ELF-1 (cell line): Measurements from ENCODE around the gene SNCA.

Experiments
- DNase-seq: peaks from one replicate; pipeline ENCODE4 v3.0.0-alpha.2; 2016; ENCODE audit warnings: low read depth, low spot score

The SNCA gene

GRCh38 chr4:89707467-89707866 is 129.5 kb downstream of the SNCA start:
- no peak for DNase-seq

- DNase-seq = no peak
Measured at GRCh38 chr4:89704651-89705395, 132.1 kb downstream of the SNCA start.

- no peak for DNase-seq
Measured at GRCh38 chr4:89703829-89704590, 133.0 kb downstream of the SNCA start.

GRCh38 chr4:89700766-89701423 is 136.1 kb downstream of the SNCA start:
- no peak for DNase-seq

- DNase-seq = no peak
Measured at GRCh38 chr4:89685690-89686089, 151.3 kb downstream of the SNCA start.

GRCh38 chr4:89685277-89685676 is 151.7 kb downstream of the SNCA start:
- no peak for DNase-seq

- DNase-seq = no peak
Measured at GRCh38 chr4:89684536-89684935, 152.4 kb downstream of the SNCA start.

- DNase-seq = no peak
Measured at GRCh38 chr4:89682808-89683207, 154.2 kb downstream of the SNCA start.

- no peak for DNase-seq
Measured at GRCh38 chr4:89681671-89682070, 155.3 kb downstream of the SNCA start.

GRCh38 chr4:89681219-89681618 is 155.7 kb downstream of the SNCA start:
- peak; percentile 56 for DNase-seq

GRCh38 chr4:89674876-89675459 is 162.0 kb downstream of the SNCA start:
- peak; percentile 10 for DNase-seq
